ENCODE measurements around the gene TNFRSF6B. TPM values are rescaled to one million over a fixed set of nuclear protein-coding genes. Genes with fewer than 3 reads are reported as not detected.
A peak's percentile ranks its signal among the peaks of the same experiment; 100 is the strongest.

The TNFRSF6B gene
- total RNA-seq, 5 donors from 2014 or later (not counting 1 experiment from before 2014, with no cell fraction given): 0.37 to 1.5 (median 0.91) TPM; not detected in 1

- Mint-ChIP-seq H3K36me3 (no peaks in the 10 kb centered on the region), H3K27me3 (no peaks in the 10 kb centered on the region), H3K27ac (no peak overlapping the region), H3K4me3 (no peak overlapping the region), H3K4me1 (peaks cover 10 to 11% (median 11%) of the 10 kb centered on the region in 3 donors), H3K9me3 (no peaks in the 10 kb centered on the region)
- ChIA-PET CTCF (no interaction called here), POLR2A (interaction anchor here in 1 of 2 donors (0.8 kb wide), 1 partner anchor 12 kb away, joined by 3 read pairs; no protein-coding TSS in a partner anchor)
- peaks cover 3 to 26% of the 10 kb centered on the region in 2 donors for H3K36me3 ChIP-seq (ENCODE audit: control insufficient read depth in 2 of 2, extremely low read depth in 1 of 2, insufficient read depth in 1 of 2, low read length in 1 of 2)
- no peak overlapping the region for H3K27ac ChIP-seq (ENCODE audit: low read length)
- no peaks in the 10 kb centered on the region for H3K9me3 ChIP-seq
- no peak for DNase-seq
- no peaks in the 10 kb centered on the region for H3K27me3 ChIP-seq (replicated peaks in 1 of 2; ENCODE audit: control insufficient read depth in 2 of 2, extremely low read depth in 1 of 2, insufficient read depth in 2 of 2, low read length in 1 of 2)
- 88% methylated on average over 16 of the region's 25 CpGs for WGBS (ENCODE audit: insufficient coverage)
- peaks cover 2 to 39% of the 10 kb centered on the region in 2 experiments for H3K4me1 ChIP-seq (ENCODE audit: control insufficient read depth in 1 of 2, extremely low read depth in 1 of 2, insufficient read depth in 2 of 2, low read length in 2 of 2)
- H3K4me3 ChIP-seq (ENCODE audit: control insufficient read depth in 1 of 2, extremely low read depth in 1 of 2, low read length in 1 of 2): no peak overlapping the region
- no peak for ATAC-seq (replicated peaks in 1 of 4)
Observed at GRCh38 chr20:63744574-63745423, 48.3 kb downstream of the TNFRSF6B start.

GRCh38 chr20:63745424-63745805 lies 49.0 kb downstream of the TNFRSF6B start:
- Mint-ChIP-seq H3K36me3 (no peaks in the 10 kb centered on the region), H3K27ac (no peak overlapping the region), H3K4me1 (peaks cover 11 to 15% (median 14%) of the 10 kb centered on the region in 3 donors), H3K9me3 (no peaks in the 10 kb centered on the region), H3K4me3 (no peak overlapping the region), H3K27me3 (no peaks in the 10 kb centered on the region)
- DNase-seq (no peak), ATAC-seq (replicated peaks in 1 of 4) (no peak)
- H3K4me1 ChIP-seq (ENCODE audit: control insufficient read depth in 1 of 2, extremely low read depth in 1 of 2, insufficient read depth in 2 of 2, low read length in 2 of 2): peaks cover 9 to 45% of the 10 kb centered on the region in 2 experiments
- WGBS (ENCODE audit: insufficient coverage): 91% methylated on average over 13 of the region's 15 CpGs
- no peak overlapping the region for H3K27ac ChIP-seq (ENCODE audit: low read length)
- CTCF ChIA-PET: no interaction called here
- H3K9me3 ChIP-seq: no peaks in the 10 kb centered on the region
- no peak overlapping the region for H3K4me3 ChIP-seq (ENCODE audit: control insufficient read depth in 1 of 2, extremely low read depth in 1 of 2, low read length in 1 of 2)
- peaks cover 3 to 26% of the 10 kb centered on the region in 2 donors for H3K36me3 ChIP-seq (ENCODE audit: control insufficient read depth in 2 of 2, extremely low read depth in 1 of 2, insufficient read depth in 1 of 2, low read length in 1 of 2)
- H3K27me3 ChIP-seq (replicated peaks in 1 of 2; ENCODE audit: control insufficient read depth in 2 of 2, extremely low read depth in 1 of 2, insufficient read depth in 2 of 2, low read length in 1 of 2): no peaks in the 10 kb centered on the region
- POLR2A ChIA-PET: no interaction called here

DNA sequence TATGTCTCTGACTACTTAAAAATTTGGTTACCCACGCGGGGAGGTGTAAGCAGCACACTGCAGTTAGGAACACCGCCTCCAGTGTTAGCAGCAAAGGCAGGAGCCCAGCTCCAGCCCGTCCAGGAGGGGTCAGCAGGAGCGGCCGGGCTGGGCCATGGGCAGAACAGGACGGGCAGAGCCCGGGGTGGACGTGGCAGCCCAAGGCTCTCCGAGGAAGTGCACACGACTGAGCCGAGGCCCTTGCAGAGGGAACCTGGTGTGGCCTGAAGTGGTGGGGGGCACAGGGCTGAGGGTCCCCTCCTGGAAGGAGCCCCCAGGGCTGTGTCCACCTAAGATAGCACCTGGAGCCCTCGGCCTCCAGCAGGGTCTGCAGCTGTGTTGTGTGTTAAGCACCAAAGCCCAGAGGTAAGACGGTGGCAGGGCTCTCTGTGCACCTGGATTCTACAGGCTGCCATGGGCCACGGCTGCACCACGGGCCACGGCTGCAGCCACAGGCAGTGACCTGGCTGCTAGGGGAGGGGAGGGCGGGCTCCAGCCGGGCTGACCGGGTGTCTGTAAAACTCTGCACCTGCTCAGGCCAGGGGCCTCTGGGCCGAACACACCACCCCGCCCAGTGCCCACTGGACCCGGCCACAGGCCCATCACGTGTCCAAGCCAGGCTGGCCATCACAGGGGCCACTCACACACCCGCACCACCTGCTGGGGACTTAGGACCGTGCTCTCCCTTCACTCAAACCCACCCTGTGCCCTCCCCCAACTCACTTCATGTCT lies 49.7 kb downstream of the TNFRSF6B start:
- no peaks in the 10 kb centered on the region for H3K9me3 Mint-ChIP-seq
- peaks cover 12 to 45% of the 10 kb centered on the region in 2 experiments for H3K4me1 ChIP-seq (ENCODE audit: control insufficient read depth in 1 of 2, extremely low read depth in 1 of 2, insufficient read depth in 2 of 2, low read length in 2 of 2)
- H3K27me3 Mint-ChIP-seq: no peaks in the 10 kb centered on the region
- H3K9me3 ChIP-seq: no peaks in the 10 kb centered on the region
- WGBS (ENCODE audit: insufficient coverage): 94% methylated on average over 18 of the region's 26 CpGs
- H3K4me3 Mint-ChIP-seq: no peak overlapping the region
- DNase-seq (no peak), ATAC-seq (replicated peaks in 1 of 4) (no peak)
- peaks cover 17 to 22% (median 21%) of the 10 kb centered on the region in 3 donors for H3K4me1 Mint-ChIP-seq
- no peak overlapping the region for H3K4me3 ChIP-seq (ENCODE audit: control insufficient read depth in 1 of 2, extremely low read depth in 1 of 2, low read length in 1 of 2)
- no peaks in the 10 kb centered on the region for H3K27me3 ChIP-seq (replicated peaks in 1 of 2; ENCODE audit: control insufficient read depth in 2 of 2, extremely low read depth in 1 of 2, insufficient read depth in 2 of 2, low read length in 1 of 2)
- H3K36me3 Mint-ChIP-seq: no peaks in the 10 kb centered on the region
- POLR2A ChIA-PET: no interaction called here
- peaks cover 3 to 24% of the 10 kb centered on the region in 2 donors for H3K36me3 ChIP-seq (ENCODE audit: control insufficient read depth in 2 of 2, extremely low read depth in 1 of 2, insufficient read depth in 1 of 2, low read length in 1 of 2)
- H3K27ac Mint-ChIP-seq: peak overlapping the region in 1 of 2 donors; percentile 69
- CTCF ChIA-PET: no interaction called here
- H3K27ac ChIP-seq (ENCODE audit: low read length): no peak overlapping the region

DNA sequence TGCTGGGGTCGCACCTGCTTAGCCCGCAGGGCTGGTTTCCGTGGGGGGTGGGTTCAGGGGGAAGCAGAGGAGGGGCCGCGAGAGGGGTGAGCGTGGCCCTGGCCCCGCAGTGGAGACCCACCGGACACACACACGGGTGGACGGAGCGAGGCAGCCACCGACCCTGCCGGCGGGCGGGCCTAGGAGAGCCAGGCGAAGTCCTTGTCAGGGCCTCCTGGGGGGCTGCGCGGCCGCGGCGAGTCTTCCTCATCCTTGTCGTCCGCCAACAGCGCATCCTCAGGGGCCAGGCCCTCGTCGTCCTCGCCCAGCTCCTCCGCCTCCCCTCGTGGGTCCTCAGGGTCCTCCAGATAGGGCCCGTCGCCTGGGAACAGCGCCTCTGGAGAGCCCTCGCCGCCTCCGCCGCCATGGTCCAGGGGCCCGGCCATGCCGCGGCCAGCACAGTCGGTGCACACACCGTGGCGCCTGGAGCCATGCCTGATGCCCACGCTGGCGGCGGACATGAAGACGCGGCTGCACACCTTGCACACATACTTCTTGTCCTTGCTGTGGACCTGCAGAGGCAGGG lies 50.4 kb downstream of the TNFRSF6B start:
- no peak for DNase-seq
- Mint-ChIP-seq H3K36me3 (no peaks in the 10 kb centered on the region), H3K27ac (no peak overlapping the region), H3K4me3 (no peak overlapping the region), H3K4me1 (peaks cover 21 to 26% (median 25%) of the 10 kb centered on the region in 3 donors), H3K9me3 (no peaks in the 10 kb centered on the region), H3K27me3 (no peaks in the 10 kb centered on the region)
- ATAC-seq (replicated peaks in 1 of 4): no peak
- Histone ChIP-seq H3K27ac (ENCODE audit: low read length) (no peak overlapping the region), H3K9me3 (no peaks in the 10 kb centered on the region), H3K36me3 (ENCODE audit: control insufficient read depth in 2 of 2, extremely low read depth in 1 of 2, insufficient read depth in 1 of 2, low read length in 1 of 2) (peaks cover 0 to 18% of the 10 kb centered on the region in 2 donors), H3K4me1 (ENCODE audit: control insufficient read depth in 1 of 2, extremely low read depth in 1 of 2, insufficient read depth in 2 of 2, low read length in 2 of 2) (peaks cover 15 to 45% of the 10 kb centered on the region in 2 experiments), H3K4me3 (ENCODE audit: control insufficient read depth in 1 of 2, extremely low read depth in 1 of 2, low read length in 1 of 2) (no peak overlapping the region), H3K27me3 (replicated peaks in 1 of 2; ENCODE audit: control insufficient read depth in 2 of 2, extremely low read depth in 1 of 2, insufficient read depth in 2 of 2, low read length in 1 of 2) (no peaks in the 10 kb centered on the region)
- ChIA-PET CTCF (no interaction called here), POLR2A (no interaction called here)
- WGBS (ENCODE audit: insufficient coverage): 93% methylated on average over 37 of the region's 47 CpGs

- ChIA-PET POLR2A (no interaction called here), CTCF (no interaction called here)
- no peaks in the 10 kb centered on the region for H3K27me3 Mint-ChIP-seq
- DNase-seq (no peak), ATAC-seq (replicated peaks in 1 of 4) (no peak)
- Histone ChIP-seq H3K27ac (ENCODE audit: low read length) (no peak overlapping the region), H3K4me3 (ENCODE audit: control insufficient read depth in 1 of 2, extremely low read depth in 1 of 2, low read length in 1 of 2) (no peak overlapping the region), H3K36me3 (ENCODE audit: control insufficient read depth in 2 of 2, extremely low read depth in 1 of 2, insufficient read depth in 1 of 2, low read length in 1 of 2) (peaks cover 0 to 10% of the 10 kb centered on the region in 2 donors), H3K9me3 (no peaks in the 10 kb centered on the region), H3K4me1 (ENCODE audit: control insufficient read depth in 1 of 2, extremely low read depth in 1 of 2, insufficient read depth in 2 of 2, low read length in 2 of 2) (peaks cover 15 to 48% of the 10 kb centered on the region in 2 experiments), H3K27me3 (replicated peaks in 1 of 2; ENCODE audit: control insufficient read depth in 2 of 2, extremely low read depth in 1 of 2, insufficient read depth in 2 of 2, low read length in 1 of 2) (no peaks in the 10 kb centered on the region)
- no peak overlapping the region for H3K4me3 Mint-ChIP-seq
- H3K4me1 Mint-ChIP-seq: peaks cover 24 to 29% (median 28%) of the 10 kb centered on the region in 3 donors
- 90% methylated on average over 13 of the region's 13 CpGs for WGBS (ENCODE audit: insufficient coverage)
- no peaks in the 10 kb centered on the region for H3K9me3 Mint-ChIP-seq
- no peaks in the 10 kb centered on the region for H3K36me3 Mint-ChIP-seq
- H3K27ac Mint-ChIP-seq: no peak overlapping the region
Observed at GRCh38 chr20:63747622-63748069, 51.2 kb downstream of the TNFRSF6B start.
